HG03342 (cell line): Measurements from ENCODE around the gene GSE1.
A peak's percentile ranks its signal among the peaks of the same experiment; 100 is the strongest.

ENCODE experiments used
- ATAC-seq: cut with Tn5 transposase; IDR thresholded peaks from one replicate; pipeline ENCODE4 v1.9.1; 2021; ENCODE audit warnings: mild to moderate bottlenecking, moderate library complexity; ENCODE audit not compliant: unreplicated experiment

GSE1 gene

DNA sequence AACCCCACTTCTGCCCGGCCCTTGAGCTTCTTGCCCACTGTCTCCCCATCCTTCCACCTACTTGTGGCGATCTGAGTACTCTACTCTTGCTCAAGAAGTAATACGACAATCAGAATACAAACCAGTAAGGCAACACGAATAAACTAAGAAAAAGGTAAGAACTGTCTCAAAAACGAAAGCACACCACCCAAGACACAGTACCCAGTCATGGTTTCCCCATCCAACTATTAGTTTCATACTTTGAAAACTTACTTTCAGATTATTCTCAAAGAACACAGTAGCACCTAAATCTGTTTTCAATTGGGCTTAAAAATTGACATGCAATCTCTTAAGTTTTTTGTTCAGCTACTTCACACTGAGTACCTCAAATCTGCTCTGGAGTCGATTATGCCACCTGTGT is 61.7 kb downstream of the GSE1 start:
- ATAC-seq = no peak

DNA sequence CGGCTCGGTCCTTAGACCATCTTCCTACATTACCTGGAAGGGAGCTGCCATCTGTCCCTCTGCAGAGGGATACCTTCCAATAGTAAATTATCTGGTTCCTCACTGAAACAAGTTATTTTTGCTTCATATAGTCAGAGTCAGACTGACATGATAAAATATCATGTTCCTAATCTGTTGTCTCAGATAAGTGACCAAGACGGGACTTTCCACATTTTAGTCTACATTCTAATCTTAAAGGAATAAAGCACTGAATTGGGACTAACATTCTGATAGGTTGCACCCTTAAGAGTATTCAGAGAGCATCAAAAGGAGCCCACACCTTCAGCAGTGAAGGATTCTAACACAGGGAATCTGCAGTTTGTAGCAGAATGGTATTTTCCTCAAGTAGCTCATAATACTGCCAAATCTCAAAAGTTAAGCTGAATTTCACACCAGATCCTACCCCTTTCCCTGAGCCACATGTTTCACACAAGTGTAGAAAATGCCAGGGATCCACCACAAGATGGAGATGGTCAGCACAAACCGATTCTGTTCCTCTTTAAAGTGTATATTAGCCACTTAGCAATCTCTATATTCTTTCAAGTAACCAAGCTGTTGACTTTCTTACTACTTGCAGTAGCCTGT is 62.2 kb downstream of the GSE1 start:
- ATAC-seq = no peak

DNA sequence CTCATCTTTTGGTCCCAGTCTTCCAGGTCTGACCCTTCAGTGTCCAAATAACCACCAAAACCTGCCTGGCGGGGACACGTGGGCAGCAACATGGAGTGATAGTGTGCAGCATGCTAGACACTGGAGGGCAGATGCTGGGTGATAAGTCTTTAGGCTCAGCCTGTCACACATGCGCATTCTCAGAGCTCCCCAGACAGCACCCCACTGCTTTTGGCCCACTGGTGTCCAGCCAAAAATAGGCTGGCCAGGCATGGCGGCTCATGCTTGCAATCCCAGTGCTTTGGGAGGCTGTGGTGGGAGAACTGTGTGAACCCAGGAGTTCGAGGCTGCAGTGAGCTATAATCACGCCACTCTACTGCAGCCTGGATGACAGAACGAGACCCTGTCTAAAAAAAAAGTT is 63.3 kb downstream of the GSE1 start:
- no peak for ATAC-seq

DNA sequence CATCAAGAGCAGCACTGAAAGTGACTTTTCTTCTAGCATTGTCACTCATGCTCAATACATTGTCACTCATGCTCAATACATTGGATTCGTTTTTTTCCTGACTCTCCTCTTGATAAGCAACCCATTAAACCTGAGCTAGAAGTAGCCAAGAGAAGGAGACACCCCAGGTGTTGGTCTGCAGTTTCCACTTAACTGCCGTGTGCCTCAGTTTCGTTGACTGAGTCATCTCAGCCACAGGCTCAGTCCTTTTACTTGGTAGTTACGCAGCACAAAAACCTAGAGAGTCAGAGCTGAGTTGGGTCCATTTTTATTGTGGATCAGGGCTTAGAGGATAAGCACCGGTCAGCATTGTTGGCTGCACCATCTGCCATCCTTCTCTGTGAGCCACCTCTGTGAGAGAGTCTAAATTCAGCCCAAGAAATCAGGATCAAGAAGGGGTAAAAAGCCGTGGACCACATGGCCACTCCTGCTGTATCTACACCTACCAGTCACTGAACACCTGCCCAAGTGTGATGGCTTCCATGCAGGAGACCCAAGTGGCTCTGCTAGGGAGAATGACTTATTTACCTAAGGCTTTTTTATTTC is 64.4 kb downstream of the GSE1 start:
- ATAC-seq = no peak

DNA sequence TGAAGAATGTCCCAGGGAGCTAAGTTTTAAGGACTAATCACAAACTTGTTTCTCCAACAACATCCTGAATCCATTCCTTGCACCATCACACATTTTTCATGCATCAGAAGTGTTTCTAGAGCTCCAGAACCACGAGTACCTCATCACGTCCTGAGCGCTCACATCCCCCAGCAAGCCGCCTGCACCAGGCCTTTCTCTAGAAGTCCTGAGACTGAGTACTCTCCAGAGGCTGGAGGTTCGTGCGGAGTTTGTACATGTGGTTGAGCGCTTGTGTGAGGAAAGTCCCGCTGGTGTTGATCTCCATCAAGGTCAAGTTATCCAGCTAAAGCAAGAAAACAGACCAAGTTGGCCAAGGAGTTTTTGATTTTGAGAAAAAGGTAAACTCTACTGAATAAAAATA is 64.9 kb downstream of the GSE1 start:
- no peak for ATAC-seq

- no peak for ATAC-seq
These were observed 65.7 kb downstream of the GSE1 start for GRCh38 chr16:85678821-85679220.

DNA sequence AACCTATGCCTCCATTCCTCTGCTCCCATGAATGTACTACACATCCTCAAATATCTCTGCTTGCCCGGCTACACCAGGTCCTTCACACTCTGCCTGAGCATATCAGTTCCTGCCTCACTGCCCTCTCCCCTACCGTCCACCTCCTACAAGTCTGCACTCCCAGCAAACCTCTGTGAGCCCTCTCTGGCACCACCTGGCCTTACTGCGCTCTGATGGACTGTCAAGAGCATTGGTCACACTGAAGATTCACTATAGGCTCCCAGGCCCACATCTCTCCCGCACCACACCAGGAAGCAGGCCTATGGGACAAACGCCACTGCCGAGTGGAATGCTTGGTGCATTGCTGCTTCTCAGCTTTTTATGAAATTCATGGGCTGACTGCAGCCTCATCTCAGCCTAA is 66.7 kb downstream of the GSE1 start:
- ATAC-seq = no peak

DNA sequence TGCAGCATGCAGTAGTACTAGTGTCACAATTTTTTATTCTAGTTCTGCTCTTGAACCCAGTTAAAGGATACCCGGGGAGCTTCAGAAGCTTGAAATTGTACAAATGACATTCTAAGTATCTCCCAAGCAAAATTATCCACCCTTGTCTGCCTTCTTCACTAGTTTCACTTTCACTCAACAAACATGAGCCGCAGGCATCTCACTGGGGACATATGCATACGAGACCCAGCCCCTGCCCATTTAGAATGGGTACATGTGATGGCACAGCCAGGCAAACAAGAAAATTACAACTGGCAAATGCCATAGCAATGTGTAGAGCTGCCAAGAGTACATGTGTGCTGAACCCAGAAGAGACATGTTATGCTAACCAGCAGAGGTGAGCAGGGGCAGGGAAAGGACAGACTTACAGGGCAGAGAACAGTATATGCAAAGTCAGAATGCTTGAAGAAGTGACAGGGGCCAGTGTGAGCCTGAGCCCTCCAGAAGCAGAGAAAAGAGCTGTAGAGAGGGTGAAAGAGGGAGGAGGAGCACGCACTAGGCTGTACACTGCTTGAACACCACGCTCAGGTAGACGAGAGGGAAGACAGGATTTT is 67.3 kb downstream of the GSE1 start:
- ATAC-seq = no peak

DNA sequence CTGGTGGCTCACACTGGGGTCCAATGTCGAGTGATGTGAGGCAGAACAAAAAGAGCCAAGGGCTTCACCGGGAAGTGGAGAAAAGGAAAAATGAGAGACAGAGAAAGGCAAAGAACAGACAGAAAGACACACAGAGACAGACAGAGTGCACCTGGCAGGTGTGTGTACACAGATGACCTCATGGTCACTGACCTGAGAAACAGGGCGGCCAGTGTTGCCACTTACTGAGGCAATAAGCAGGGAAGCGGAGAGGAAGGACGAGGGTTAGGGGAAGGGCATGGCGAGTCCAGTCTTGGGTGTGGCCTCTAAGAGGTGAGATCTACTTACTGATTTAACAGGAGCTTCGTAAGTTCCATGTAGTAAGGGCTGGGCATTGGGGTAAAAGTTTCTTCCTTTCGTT is 68.1 kb downstream of the GSE1 start:
- no peak for ATAC-seq

DNA sequence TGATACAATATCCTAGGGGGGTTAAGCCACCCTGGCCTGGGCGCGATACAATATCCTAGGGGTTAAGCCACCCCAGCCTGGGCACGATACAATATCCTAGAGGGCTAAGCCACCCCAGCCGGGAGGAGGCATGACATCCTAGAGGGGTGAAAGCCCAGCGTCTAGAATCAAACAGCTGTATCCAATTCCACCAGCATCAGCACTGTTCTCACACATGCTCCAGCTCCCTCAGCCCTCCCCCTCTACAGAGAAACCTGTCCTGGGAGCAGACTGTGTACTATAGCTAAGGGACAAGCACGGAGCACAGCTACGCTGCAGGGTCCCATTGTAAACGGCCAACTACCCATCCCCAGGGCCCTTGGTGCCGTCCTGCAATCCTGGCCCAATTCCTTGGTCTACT is 69.4 kb downstream of the GSE1 start:
- no peak for ATAC-seq

- ATAC-seq = no peak
These were observed 70.2 kb downstream of the GSE1 start for GRCh38 chr16:85683363-85683762.

DNA sequence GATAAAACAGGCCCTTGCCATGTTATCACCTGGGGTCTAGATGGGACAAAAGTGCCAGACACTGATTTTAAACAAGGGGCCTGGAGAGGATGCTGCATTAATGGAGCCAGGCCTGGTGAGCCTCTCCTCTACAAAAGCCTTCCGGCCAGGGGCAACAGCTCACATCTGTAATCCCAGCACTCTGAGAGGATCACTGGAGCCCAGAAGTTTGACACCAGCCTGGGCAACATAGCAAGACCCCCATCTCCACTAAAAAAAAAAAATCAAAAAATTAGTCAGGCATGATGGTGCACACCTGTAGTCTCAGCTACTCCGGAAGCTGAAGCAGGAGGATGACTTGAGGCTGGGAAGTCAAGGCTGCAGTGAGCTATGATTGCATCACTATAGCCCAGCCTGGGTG is 72.1 kb downstream of the GSE1 start:
- no peak for ATAC-seq

DNA sequence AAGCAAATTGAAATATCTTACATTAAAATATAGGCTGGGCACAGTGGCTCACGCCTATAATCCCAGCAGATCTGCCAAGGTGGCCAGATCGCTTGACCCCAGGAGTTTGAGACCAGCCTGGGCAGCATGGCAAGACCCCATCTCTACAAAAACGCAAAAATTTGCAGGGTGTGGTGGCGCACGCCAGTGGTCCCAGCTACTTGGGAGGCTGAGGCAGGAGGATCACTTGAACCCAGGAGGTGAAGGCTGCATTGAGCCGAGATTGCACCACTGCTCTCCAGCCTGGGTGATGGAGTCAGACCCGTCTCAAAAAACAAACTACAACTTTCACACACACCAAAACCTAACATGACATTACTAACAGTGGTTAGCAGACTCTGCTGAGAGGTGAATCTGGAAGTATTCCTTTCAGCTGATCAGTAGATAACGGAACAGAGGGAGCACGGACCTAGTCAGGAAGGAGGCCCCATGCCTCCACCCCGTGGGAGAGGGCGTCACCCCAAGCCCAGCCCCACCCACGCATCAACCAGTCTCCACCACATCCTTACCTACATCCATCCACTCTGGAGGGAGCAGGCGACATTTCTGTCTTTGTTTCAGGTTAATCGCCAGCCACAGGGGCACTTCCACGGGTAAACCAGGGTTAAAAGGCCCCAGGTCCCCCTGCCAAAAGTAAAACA is 73.9 kb downstream of the GSE1 start:
- no peak for ATAC-seq

GRCh38 chr16:85687651-85688471 is 74.7 kb downstream of the GSE1 start:
- ATAC-seq = no peak

DNA sequence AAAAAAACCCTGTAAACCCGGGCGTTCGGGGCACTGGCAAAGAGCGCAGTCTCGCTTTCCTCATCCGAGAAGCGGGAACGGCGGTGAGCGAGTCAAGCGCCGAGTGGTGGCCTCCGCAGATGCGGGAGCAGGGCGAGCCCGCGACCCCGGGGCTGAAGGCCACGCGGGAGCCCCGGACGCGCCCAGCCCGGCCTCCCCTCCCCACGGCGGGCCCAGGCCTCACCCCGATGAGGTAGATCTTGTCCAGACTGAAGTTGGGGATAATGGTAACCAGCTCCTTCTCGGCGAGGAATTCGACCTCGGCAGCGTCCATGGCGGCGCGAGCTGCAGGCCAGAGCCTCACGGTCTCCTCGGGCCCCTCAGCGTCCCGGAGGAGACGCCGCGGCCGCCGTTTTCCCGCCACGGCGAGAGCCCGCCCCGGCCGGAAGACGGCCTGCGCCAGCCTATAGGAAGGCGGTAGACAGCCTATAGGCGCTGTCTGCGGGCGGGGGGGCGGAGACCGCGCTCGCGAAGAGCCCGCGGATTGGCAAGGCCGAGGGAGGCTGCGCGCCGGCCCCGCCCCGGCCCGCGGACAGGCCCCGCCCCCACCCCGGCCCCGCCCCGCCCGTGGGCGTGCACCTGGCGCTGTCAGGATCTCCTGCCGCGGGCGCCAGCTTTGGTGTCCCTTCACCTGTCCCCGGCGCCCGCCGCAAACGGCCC is 75.6 kb downstream of the GSE1 start, which contains the start of gene GINS2:
TSS of gene GINS2 (minus strand) at position 369 of the 699 bp plus-strand sequence. CDS start at position 313, 56 bp downstream.
- peak; percentile 92 for ATAC-seq

GRCh38 chr16:85689285-85689949 is 76.3 kb downstream of the GSE1 start:
- ATAC-seq = no peak

DNA sequence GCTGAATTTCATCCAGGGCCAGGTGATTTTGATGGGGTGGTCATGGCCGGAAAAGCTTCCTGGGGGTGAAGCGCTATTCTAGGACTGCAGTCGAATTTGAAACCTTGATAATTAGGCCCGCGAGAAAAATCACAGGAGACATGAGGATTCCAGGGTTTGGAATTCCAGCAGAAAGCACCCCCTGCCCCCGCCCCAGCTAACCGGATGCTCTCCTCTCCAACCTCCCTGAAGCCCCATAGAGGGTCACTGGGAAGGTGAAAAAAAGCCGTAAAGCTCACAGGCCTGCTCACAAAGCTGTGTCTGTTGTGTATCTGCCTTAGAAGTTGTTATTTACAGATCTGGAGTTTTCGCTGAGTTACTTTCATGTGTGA is 76.8 kb downstream of the GSE1 start:
- no peak for ATAC-seq

- no peak for ATAC-seq
These were observed 77.4 kb downstream of the GSE1 start for GRCh38 chr16:85690469-85691064.

GRCh38 chr16:85695196-85696128 is 82.3 kb downstream of the GSE1 start:
- no peak for ATAC-seq
